Adrenal gland (tissue), 5 donors: ENCODE measurements around the gene FAM83D.

ENCODE experiments used
- POLR2A ChIP-seq, 2 donors: fragments of 450-650 bp; IDR thresholded peaks; one replicate each; pipeline ENCODE4 v1.6.1; 2017; ENCODE audit warnings: antibody characterized with exemption in 2 of 2, mild to moderate bottlenecking in 2 of 2, moderate library complexity in 1 of 2
- TF ChIP-seq, protein P1 (sequence below), 6 experiments: fragments of 450-650 bp in 4 of 6; fragments of 200-600 bp in 2 of 6; sonication (generic) in 1 of 6; IDR thresholded peaks; 1 replicate in 5 of 6; 2 replicates in 1 of 6; pipeline versions ENCODE4 v1.5.1 to v1.8.0; 2016 to 2021; ENCODE audit warnings: antibody characterized with exemption in 6 of 6, mild to moderate bottlenecking in 2 of 6, moderate library complexity in 1 of 6
- donor health status: DM: no; HTN: no; CAD: no.

DNA sequence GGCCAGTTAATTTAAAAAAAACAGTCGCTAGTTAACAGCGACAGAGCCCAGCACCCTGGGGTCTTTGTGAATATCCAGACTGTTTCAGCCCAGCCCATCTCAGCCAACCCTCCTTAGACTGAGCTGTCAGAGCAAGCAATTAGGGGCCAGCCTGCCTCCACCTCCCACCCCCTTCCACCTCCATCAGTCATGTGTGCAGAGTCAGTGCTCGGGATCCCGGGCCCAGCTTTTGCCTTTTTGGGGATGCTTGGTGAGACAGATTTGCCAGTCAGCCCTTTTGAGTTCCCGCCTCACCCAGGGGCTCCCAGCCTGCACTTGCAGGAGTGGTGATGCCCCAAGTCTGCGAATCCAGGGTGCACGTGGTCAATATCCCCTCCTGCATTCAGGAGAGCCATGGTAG lies 6.5 kb upstream of the FAM83D start:
- TF ChIP-seq, protein P1, sequence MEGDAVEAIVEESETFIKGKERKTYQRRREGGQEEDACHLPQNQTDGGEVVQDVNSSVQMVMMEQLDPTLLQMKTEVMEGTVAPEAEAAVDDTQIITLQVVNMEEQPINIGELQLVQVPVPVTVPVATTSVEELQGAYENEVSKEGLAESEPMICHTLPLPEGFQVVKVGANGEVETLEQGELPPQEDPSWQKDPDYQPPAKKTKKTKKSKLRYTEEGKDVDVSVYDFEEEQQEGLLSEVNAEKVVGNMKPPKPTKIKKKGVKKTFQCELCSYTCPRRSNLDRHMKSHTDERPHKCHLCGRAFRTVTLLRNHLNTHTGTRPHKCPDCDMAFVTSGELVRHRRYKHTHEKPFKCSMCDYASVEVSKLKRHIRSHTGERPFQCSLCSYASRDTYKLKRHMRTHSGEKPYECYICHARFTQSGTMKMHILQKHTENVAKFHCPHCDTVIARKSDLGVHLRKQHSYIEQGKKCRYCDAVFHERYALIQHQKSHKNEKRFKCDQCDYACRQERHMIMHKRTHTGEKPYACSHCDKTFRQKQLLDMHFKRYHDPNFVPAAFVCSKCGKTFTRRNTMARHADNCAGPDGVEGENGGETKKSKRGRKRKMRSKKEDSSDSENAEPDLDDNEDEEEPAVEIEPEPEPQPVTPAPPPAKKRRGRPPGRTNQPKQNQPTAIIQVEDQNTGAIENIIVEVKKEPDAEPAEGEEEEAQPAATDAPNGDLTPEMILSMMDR (IDR thresholded peaks at IDR 0.05), result no peak
- no peak for TF ChIP-seq POLR2A (IDR thresholded peaks at IDR 0.05)
